Fibroblast of peridontal ligament (primary cell): ENCODE data around the gene MYO1H.
"Not testable (repeated sequence)": the region's sequence is repeated elsewhere in the genome, so short reads cannot be mapped to it uniquely, and the experiment has no call there.

Experiments used
- DNase-seq: peaks from one replicate; pipeline ENCODE4 v3.0.0-alpha.2; 2010; ENCODE audit errors: extremely low read depth

Gene MYO1H

GRCh38 chr12:109473006-109473405, 125.3 kb downstream of the MYO1H start:
- no peak for DNase-seq

- DNase-seq: not testable (repeated sequence)
Observed at GRCh38 chr12:109473526-109474270, 126.0 kb downstream of the MYO1H start.

GRCh38 chr12:109475121-109475520, 127.4 kb downstream of the MYO1H start:
- DNase-seq: no peak

GRCh38 chr12:109475993-109476806, 128.5 kb downstream of the MYO1H start:
- DNase-seq: peak; percentile 60

GRCh38 chr12:109476807-109477184, 129.1 kb downstream of the MYO1H start:
- DNase-seq: peak; percentile 35

- peak; percentile 91 for DNase-seq
Observed at GRCh38 chr12:109477185-109477962, 129.7 kb downstream of the MYO1H start, which contains the start of the genes KCTD10 and UBE3B. KCTD10 (minus strand) TSS chr12:109477300; CDS start chr12:109477262, 38 bp downstream. UBE3B (plus strand) TSS chr12:109477634; CDS start chr12:109483552, 5,918 bp downstream.

GRCh38 chr12:109477963-109478315, 130.2 kb downstream of the MYO1H start:
- DNase-seq: no peak

- no peak for DNase-seq
Observed at GRCh38 chr12:109479761-109480160, 132.1 kb downstream of the MYO1H start.

- no peak for DNase-seq
Observed at GRCh38 chr12:109480356-109480755, 132.7 kb downstream of the MYO1H start.

- DNase-seq: no peak
Observed at GRCh38 chr12:109481863-109482262, 134.2 kb downstream of the MYO1H start.

GRCh38 chr12:109482491-109482890, 134.8 kb downstream of the MYO1H start:
- no peak for DNase-seq

- no peak for DNase-seq
Observed at GRCh38 chr12:109482894-109483293, 135.2 kb downstream of the MYO1H start.

GRCh38 chr12:109483346-109483745, 135.6 kb downstream of the MYO1H start:
- DNase-seq: no peak

- no peak for DNase-seq
Observed at GRCh38 chr12:109485201-109485600, 137.5 kb downstream of the MYO1H start.

GRCh38 chr12:109487181-109488050, 139.7 kb downstream of the MYO1H start:
- DNase-seq: no peak

- peak; percentile 30 for DNase-seq
Observed at GRCh38 chr12:109488051-109488665, 140.5 kb downstream of the MYO1H start.

GRCh38 chr12:109489016-109489954, 141.6 kb downstream of the MYO1H start:
- no peak for DNase-seq

- no peak for DNase-seq
Observed at GRCh38 chr12:109489955-109490565, 142.4 kb downstream of the MYO1H start.

GRCh38 chr12:109491671-109492070, 144.0 kb downstream of the MYO1H start:
- no peak for DNase-seq
